GM23338 (cell line): ENCODE measurements around the gene TOMM40L. TPM values are rescaled to one million over a fixed set of nuclear protein-coding genes. Genes with fewer than 3 reads are reported as not detected.

Experiments used
- ATAC-seq: fragments of 200-7000 bp; cut with Tn5 transposase; 3 replicates; pipeline ENCODE4 v1.9.1; 2020
- DNase-seq: peaks from one replicate; pipeline ENCODE4 v3.0.0-alpha.2; 2015; ENCODE audit warnings: low spot score
- H2AFZ ChIP-seq: fragments of 200-600 bp; sonication (generic); 2 replicates; pipeline ENCODE4 v1.8.0; 2016; ENCODE audit warnings: antibody characterized with exemption, mild to moderate bottlenecking, moderate library complexity
- H3F3A ChIP-seq: fragments of 200-600 bp; sonication (generic); replicated peaks from 2 replicates; pipeline ENCODE4 v1.8.0; 2017; ENCODE audit warnings: antibody characterized with exemption, mixed run types, low read depth
- H3K27ac ChIP-seq: fragments of 200-600 bp; sonication (generic); 2 replicates; pipeline ENCODE4 v1.6.1; 2016; ENCODE audit warnings: low read depth
- H3K27me3 ChIP-seq: fragments of 200-600 bp; sonication (generic); 2 replicates; pipeline ENCODE4 v1.8.0; 2016; ENCODE audit warnings: mild to moderate bottlenecking, mixed run types, moderate library complexity; ENCODE audit not compliant: insufficient read depth
- H3K36me3 ChIP-seq: fragments of 200-600 bp; sonication (generic); 2 replicates; pipeline ENCODE4 v1.8.0; 2016; ENCODE audit warnings: mild to moderate bottlenecking; ENCODE audit not compliant: insufficient read depth
- H3K4me1 ChIP-seq: fragments of 200-600 bp; sonication (generic); 2 replicates; pipeline ENCODE4 v1.8.0; 2016; ENCODE audit warnings: mild to moderate bottlenecking, moderate library complexity; ENCODE audit not compliant: insufficient read depth
- H3K4me2 ChIP-seq: fragments of 200-600 bp; sonication (generic); 2 replicates; pipeline ENCODE4 v1.7.1; 2017; ENCODE audit warnings: mixed run types
- H3K4me3 ChIP-seq: fragments of 200-600 bp; sonication (generic); 2 replicates; pipeline ENCODE4 v1.6.1; 2016; ENCODE audit warnings: mixed run types
- H3K79me2 ChIP-seq: fragments of 200-600 bp; sonication (generic); replicated peaks from 2 replicates; pipeline ENCODE4 v1.8.0; 2017; ENCODE audit warnings: mild to moderate bottlenecking; ENCODE audit not compliant: insufficient read depth
- H3K9me2 ChIP-seq: fragments of 200-600 bp; sonication (generic); 2 replicates; pipeline ENCODE4 v1.8.0; 2017; ENCODE audit not compliant: insufficient read depth
- H4K20me1 ChIP-seq: fragments of 200-600 bp; sonication (generic); replicated peaks from 2 replicates; pipeline ENCODE4 v1.8.0; 2017; ENCODE audit warnings: mild to moderate bottlenecking; ENCODE audit not compliant: insufficient read depth
- H3K27ac Mint-ChIP-seq: 2 replicates; pipeline ENCODE4 v1.8.0; 2020; ENCODE audit warnings: inconsistent platforms, mild to moderate bottlenecking, moderate library complexity, mixed read lengths
- H3K27me3 Mint-ChIP-seq: 3 replicates; pipeline ENCODE4 v1.8.0; 2022; ENCODE audit warnings: low read depth, mild to moderate bottlenecking, moderate library complexity, mixed read lengths, inconsistent platforms; ENCODE audit not compliant: insufficient read depth, poor library complexity
- H3K36me3 Mint-ChIP-seq: 3 replicates; pipeline ENCODE4 v1.8.0; 2021; ENCODE audit warnings: low read depth, mild to moderate bottlenecking, inconsistent platforms, moderate library complexity, mixed read lengths
- H3K4me1 Mint-ChIP-seq: 3 replicates; pipeline ENCODE4 v1.8.0; 2020; ENCODE audit warnings: mild to moderate bottlenecking, inconsistent platforms, mixed read lengths
- H3K4me3 Mint-ChIP-seq: 3 replicates; pipeline ENCODE4 v1.8.0; 2021; ENCODE audit warnings: moderate library complexity, mild to moderate bottlenecking, inconsistent platforms, mixed read lengths
- H3K9me3 Mint-ChIP-seq: 3 replicates; pipeline ENCODE4 v1.8.0; 2020; ENCODE audit warnings: moderate library complexity, mild to moderate bottlenecking, inconsistent platforms, mixed read lengths
- POLR2AphosphoS5 ChIP-seq: IDR thresholded peaks from 2 replicates; pipeline ENCODE4 v1.6.1; 2016; ENCODE audit warnings: antibody characterized with exemption, low read depth
- polyA plus RNA-seq: library from polyadenylated mRNA; unstranded; fragments of >200 nt; fragmentation: Nextera tagmentation; extraction: Ambion mirVana; gene quantifications from 2 replicates; pipeline ENCODE4 v1.2.1, GENCODE V29; 2016
- total RNA-seq: library from RNA; depleted of rRNA; stranded (reverse); fragments of >200 nt; shearing (Covaris generic); gene quantifications from 2 replicates; pipeline ENCODE4 v1.2.3, GENCODE V29; 2014
- TF ChIP-seq, protein P1 (sequence below): fragments of 250-450 bp; sonication (Bioruptor Pico); IDR thresholded peaks from 2 replicates; pipeline ENCODE4 v1.5.0; 2020; ENCODE audit warnings: mild to moderate bottlenecking, moderate library complexity
- TF ChIP-seq, protein P2 (sequence below): IDR thresholded peaks from 2 replicates; pipeline ENCODE4 v1.6.1; 2016; ENCODE audit warnings: antibody characterized with exemption

TOMM40L gene
- total and polyA plus RNA-seq, 2 experiments from 2014 or later = 6.8 to 12.9 TPM

DNA sequence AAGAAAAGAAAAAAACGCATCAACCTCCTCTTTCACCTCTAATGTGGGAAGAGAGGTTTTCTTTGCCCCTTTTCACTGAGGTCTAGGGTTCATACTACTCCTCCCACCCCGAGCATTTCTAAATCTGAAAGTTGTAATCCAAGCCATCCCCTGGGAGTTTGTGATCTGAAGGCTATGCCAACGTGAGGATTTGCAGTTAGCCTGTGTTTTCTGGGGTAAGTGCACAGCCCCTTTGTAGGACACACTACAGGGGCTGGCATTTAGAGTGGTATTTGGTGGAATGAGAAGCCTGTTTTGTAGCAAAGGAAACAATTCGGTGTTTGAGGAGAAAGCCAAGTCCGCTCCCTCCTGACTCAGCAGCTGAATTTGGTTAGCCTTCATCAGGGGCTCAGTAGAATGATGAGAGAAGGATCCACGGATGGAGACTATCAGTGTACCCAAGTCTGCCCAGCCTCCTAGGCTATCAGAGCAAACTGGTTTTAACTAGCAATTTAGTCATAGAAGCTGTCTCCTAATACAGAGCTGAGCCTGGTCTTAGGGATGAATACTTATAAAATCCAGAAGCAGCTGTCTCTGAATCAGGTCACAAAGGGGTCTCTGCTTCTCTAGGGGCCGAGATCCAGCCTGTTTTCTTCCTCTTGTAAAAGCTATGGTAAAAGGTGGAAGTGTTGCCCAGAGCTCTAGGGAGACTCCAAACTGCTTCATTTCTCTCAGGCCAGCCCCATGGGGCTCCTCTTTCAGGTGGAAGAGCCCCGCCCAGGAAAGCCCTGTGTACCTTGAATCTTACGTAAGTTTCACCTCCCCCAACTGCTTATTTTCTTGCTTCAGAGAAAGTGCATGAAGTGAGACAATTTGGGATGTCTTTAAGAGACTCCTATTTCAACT lies 34.8 kb downstream of the TOMM40L start:
- peak overlapping the region; percentile 48; the same call in 1 of the 2 replicates for H3K4me2 ChIP-seq
- H3K4me3 ChIP-seq = no peak overlapping the region
- Mint-ChIP-seq H3K4me1 (peaks cover 21% of the 10 kb centered on the region), H3K9me3 (peaks cover 26% of the 10 kb centered on the region), H3K4me3 (no peak overlapping the region; the same call in 2 of the 3 replicates), H3K27ac (no peak overlapping the region), H3K27me3 (peaks cover 42% of the 10 kb centered on the region), H3K36me3 (peaks cover 16% of the 10 kb centered on the region)
- no peaks in the 10 kb centered on the region for H3K79me2 ChIP-seq
- 0 out of 2 replicates have a peak, but pooled peaks cover 7% of the 10 kb centered on the region for H3F3A ChIP-seq
- H3K9me2 ChIP-seq = no peaks in the 10 kb centered on the region
- H2AFZ ChIP-seq = 0 out of 2 replicates have a peak overlapping the region, but pooled peaks have one; percentile 47
- no peak overlapping the region for H3K27ac ChIP-seq
- peaks cover 38% of the 10 kb centered on the region for H3K27me3 ChIP-seq
- H3K4me1 ChIP-seq = peaks cover 8% of the 10 kb centered on the region
- DNase-seq (no peak), ATAC-seq (0 out of 3 replicates have a peak, but pooled peaks have one; percentile 6)
- no peaks in the 10 kb centered on the region for H4K20me1 ChIP-seq
- no peak for TF ChIP-seq POLR2AphosphoS5
- TF ChIP-seq, protein P1, sequence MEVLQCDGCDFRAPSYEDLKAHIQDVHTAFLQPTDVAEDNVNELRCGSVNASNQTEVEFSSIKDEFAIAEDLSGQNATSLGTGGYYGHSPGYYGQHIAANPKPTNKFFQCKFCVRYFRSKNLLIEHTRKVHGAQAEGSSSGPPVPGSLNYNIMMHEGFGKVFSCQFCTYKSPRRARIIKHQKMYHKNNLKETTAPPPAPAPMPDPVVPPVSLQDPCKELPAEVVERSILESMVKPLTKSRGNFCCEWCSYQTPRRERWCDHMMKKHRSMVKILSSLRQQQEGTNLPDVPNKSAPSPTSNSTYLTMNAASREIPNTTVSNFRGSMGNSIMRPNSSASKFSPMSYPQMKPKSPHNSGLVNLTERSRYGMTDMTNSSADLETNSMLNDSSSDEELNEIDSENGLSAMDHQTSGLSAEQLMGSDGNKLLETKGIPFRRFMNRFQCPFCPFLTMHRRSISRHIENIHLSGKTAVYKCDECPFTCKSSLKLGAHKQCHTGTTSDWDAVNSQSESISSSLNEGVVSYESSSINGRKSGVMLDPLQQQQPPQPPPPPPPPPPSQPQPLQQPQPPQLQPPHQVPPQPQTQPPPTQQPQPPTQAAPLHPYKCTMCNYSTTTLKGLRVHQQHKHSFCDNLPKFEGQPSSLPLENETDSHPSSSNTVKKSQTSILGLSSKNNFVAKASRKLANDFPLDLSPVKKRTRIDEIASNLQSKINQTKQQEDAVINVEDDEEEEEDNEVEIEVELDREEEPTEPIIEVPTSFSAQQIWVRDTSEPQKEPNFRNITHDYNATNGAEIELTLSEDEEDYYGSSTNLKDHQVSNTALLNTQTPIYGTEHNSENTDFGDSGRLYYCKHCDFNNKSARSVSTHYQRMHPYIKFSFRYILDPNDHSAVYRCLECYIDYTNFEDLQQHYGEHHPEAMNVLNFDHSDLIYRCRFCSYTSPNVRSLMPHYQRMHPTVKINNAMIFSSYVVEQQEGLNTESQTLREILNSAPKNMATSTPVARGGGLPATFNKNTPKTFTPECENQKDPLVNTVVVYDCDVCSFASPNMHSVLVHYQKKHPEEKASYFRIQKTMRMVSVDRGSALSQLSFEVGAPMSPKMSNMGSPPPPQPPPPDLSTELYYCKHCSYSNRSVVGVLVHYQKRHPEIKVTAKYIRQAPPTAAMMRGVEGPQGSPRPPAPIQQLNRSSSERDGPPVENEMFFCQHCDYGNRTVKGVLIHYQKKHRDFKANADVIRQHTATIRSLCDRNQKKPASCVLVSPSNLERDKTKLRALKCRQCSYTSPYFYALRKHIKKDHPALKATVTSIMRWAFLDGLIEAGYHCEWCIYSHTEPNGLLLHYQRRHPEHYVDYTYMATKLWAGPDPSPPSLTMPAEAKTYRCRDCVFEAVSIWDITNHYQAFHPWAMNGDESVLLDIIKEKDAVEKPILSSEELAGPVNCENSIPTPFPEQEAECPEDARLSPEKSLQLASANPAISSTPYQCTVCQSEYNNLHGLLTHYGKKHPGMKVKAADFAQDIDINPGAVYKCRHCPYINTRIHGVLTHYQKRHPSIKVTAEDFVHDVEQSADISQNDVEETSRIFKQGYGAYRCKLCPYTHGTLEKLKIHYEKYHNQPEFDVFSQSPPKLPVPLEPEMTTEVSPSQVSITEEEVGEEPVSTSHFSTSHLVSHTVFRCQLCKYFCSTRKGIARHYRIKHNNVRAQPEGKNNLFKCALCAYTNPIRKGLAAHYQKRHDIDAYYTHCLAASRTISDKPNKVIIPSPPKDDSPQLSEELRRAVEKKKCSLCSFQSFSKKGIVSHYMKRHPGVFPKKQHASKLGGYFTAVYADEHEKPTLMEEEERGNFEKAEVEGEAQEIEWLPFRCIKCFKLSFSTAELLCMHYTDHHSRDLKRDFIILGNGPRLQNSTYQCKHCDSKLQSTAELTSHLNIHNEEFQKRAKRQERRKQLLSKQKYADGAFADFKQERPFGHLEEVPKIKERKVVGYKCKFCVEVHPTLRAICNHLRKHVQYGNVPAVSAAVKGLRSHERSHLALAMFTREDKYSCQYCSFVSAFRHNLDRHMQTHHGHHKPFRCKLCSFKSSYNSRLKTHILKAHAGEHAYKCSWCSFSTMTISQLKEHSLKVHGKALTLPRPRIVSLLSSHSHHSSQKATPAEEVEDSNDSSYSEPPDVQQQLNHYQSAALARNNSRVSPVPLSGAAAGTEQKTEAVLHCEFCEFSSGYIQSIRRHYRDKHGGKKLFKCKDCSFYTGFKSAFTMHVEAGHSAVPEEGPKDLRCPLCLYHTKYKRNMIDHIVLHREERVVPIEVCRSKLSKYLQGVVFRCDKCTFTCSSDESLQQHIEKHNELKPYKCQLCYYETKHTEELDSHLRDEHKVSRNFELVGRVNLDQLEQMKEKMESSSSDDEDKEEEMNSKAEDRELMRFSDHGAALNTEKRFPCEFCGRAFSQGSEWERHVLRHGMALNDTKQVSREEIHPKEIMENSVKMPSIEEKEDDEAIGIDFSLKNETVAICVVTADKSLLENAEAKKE (CRISPR knock-in tag) = no peak
- TF ChIP-seq, protein P2, sequence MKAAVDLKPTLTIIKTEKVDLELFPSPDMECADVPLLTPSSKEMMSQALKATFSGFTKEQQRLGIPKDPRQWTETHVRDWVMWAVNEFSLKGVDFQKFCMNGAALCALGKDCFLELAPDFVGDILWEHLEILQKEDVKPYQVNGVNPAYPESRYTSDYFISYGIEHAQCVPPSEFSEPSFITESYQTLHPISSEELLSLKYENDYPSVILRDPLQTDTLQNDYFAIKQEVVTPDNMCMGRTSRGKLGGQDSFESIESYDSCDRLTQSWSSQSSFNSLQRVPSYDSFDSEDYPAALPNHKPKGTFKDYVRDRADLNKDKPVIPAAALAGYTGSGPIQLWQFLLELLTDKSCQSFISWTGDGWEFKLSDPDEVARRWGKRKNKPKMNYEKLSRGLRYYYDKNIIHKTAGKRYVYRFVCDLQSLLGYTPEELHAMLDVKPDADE = no peak
- peaks cover 7% of the 10 kb centered on the region; the same call in 1 of the 2 replicates for H3K36me3 ChIP-seq
